CD4-positive, alpha-beta T cell (primary cell): ENCODE data around the gene AP4M1. TPM values are rescaled to one million over a fixed set of nuclear protein-coding genes. Genes with fewer than 3 reads are reported as not detected.

Experiments used
- ATAC-seq: fragments of 200-7000 bp; cut with Tn5 transposase; one replicate; pipeline ENCODE4 v1.10.0; 2022; ENCODE audit warnings: mild to moderate bottlenecking; ENCODE audit not compliant: poor library complexity
- CTCF ChIA-PET: fragments of 350-600 bp; sonication (Branson Sonifier 250); formaldehyde crosslinking; loops from one replicate; lab custom pipeline; 2021; ENCODE audit warnings: antibody characterized with exemption, inconsistent platforms; lab: Charles Lee
- POLR2A ChIA-PET: fragments of 350-600 bp; sonication (Branson Sonifier 250); formaldehyde crosslinking; loops from one replicate; lab custom pipeline; 2021; ENCODE audit warnings: antibody characterized with exemption, inconsistent platforms; lab: Charles Lee
- DNase-seq, 14 experiments: peaks; one replicate each; pipeline ENCODE4 v3.0.0-alpha.2; 2013 to 2020; ENCODE audit warnings: mixed read lengths in 2 of 14
- H3K27ac ChIP-seq, 2 donors: one replicate each; pipeline versions ENCODE4 v1.5.1 to v1.7.0; 2013; ENCODE audit warnings: low read length in 2 of 2, low read depth in 1 of 2, mild to moderate bottlenecking in 1 of 2
- H3K27me3 ChIP-seq, 2 experiments: 1 replicate in 1 of 2; 2 replicates in 1 of 2; pipeline versions ENCODE4 v1.6.1 to v1.7.0; 2013; ENCODE audit warnings: low read length in 2 of 2, control low read depth in 1 of 2, mild to moderate bottlenecking in 1 of 2, moderate library complexity in 1 of 2; ENCODE audit not compliant: insufficient read depth in 2 of 2, control insufficient read depth in 1 of 2
- H3K36me3 ChIP-seq: one replicate; pipeline ENCODE4 v1.6.1; 2013; ENCODE audit warnings: low read length, control low read depth; ENCODE audit not compliant: insufficient read depth
- H3K4me1 ChIP-seq: one replicate; pipeline ENCODE4 v1.6.1; 2013; ENCODE audit warnings: low read length, control low read depth; ENCODE audit not compliant: insufficient read depth
- H3K4me3 ChIP-seq: one replicate; pipeline ENCODE4 v1.5.1; 2013; ENCODE audit warnings: mild to moderate bottlenecking, low read length, moderate library complexity
- H3K9me3 ChIP-seq, 2 experiments: 1 replicate in 1 of 2; 2 replicates in 1 of 2; pipeline versions ENCODE4 v1.6.1 to v1.7.0; 2013; ENCODE audit warnings: low read length in 2 of 2, mild to moderate bottlenecking in 2 of 2, control low read depth in 1 of 2, moderate library complexity in 1 of 2; ENCODE audit not compliant: control insufficient read depth in 1 of 2, insufficient read depth in 1 of 2
- H3K27ac Mint-ChIP-seq: one replicate; pipeline ENCODE4 v1.8.0; 2020; ENCODE audit warnings: mixed read lengths
- H3K27me3 Mint-ChIP-seq: one replicate; pipeline ENCODE4 v1.8.0; 2021; ENCODE audit warnings: mixed read lengths
- H3K36me3 Mint-ChIP-seq: one replicate; pipeline ENCODE4 v1.8.0; 2021; ENCODE audit warnings: low read depth, mixed read lengths
- H3K4me1 Mint-ChIP-seq: one replicate; pipeline ENCODE4 v1.8.0; 2021; ENCODE audit warnings: low read depth, mixed read lengths
- H3K4me3 Mint-ChIP-seq: one replicate; pipeline ENCODE4 v1.8.0; 2020; ENCODE audit warnings: mild to moderate bottlenecking, mixed read lengths
- H3K9me3 Mint-ChIP-seq: one replicate; pipeline ENCODE4 v1.8.0; 2020; ENCODE audit warnings: mixed read lengths
- intact Hi-C, 2 experiments: fragments of 100-400 bp; cut with DNase I in 1 of 2; cut with micrococcal nuclease in 1 of 2; formaldehyde crosslinking; loops; one replicate each; pipeline versions ENCODE4 v1.15.1 to v1.9.0; 2023 to 2025; cut with DNase I, micrococcal nuclease
- total RNA-seq, 174 experiments: library from RNA in 2 of 174; stranded (reverse) in 2 of 174; gene quantifications; one replicate each; pipeline ENCODE4 v1.2.3 and lab custom pipeline; 2021 to 2026
- TF ChIP-seq, protein P1 (sequence below): fragments of 200-600 bp; IDR thresholded peaks from one replicate; pipeline ENCODE4 v1.8.0; 2022; ENCODE audit warnings: antibody characterized with exemption, mild to moderate bottlenecking

The AP4M1 gene
- total RNA-seq, 2 experiments from 2014 or later, result 2.8 to 4.0 TPM

GRCh38 chr7:100059251-100059739, 42.1 kb upstream of the AP4M1 start:
- ChIA-PET CTCF (no interaction called here), POLR2A (no interaction called here)
- Histone ChIP-seq H3K9me3 (no peaks in the 10 kb centered on the region), H3K4me3 (no peak overlapping the region), H3K27me3 (no peaks in the 10 kb centered on the region), H3K27ac (no peak overlapping the region), H3K36me3 (peaks cover 45% of the 10 kb centered on the region), H3K4me1 (no peaks in the 10 kb centered on the region)
- ATAC-seq (no peak), DNase-seq (no peak)
- no peaks in the 10 kb centered on the region for H3K27me3 Mint-ChIP-seq
- no peak overlapping the region for H3K27ac Mint-ChIP-seq
- peaks cover 46% of the 10 kb centered on the region for H3K36me3 Mint-ChIP-seq
- TF ChIP-seq, protein P1, sequence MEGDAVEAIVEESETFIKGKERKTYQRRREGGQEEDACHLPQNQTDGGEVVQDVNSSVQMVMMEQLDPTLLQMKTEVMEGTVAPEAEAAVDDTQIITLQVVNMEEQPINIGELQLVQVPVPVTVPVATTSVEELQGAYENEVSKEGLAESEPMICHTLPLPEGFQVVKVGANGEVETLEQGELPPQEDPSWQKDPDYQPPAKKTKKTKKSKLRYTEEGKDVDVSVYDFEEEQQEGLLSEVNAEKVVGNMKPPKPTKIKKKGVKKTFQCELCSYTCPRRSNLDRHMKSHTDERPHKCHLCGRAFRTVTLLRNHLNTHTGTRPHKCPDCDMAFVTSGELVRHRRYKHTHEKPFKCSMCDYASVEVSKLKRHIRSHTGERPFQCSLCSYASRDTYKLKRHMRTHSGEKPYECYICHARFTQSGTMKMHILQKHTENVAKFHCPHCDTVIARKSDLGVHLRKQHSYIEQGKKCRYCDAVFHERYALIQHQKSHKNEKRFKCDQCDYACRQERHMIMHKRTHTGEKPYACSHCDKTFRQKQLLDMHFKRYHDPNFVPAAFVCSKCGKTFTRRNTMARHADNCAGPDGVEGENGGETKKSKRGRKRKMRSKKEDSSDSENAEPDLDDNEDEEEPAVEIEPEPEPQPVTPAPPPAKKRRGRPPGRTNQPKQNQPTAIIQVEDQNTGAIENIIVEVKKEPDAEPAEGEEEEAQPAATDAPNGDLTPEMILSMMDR, result no peak
- H3K4me3 Mint-ChIP-seq, result no peak overlapping the region
- intact Hi-C loops, result loop anchor here in 1 of 2 experiments (10.0 kb wide), 2 partner anchors 64 to 144 kb away; partner anchors contain the start of gene TRIM4
- H3K4me1 Mint-ChIP-seq, result no peaks in the 10 kb centered on the region
- H3K9me3 Mint-ChIP-seq, result no peaks in the 10 kb centered on the region

DNA sequence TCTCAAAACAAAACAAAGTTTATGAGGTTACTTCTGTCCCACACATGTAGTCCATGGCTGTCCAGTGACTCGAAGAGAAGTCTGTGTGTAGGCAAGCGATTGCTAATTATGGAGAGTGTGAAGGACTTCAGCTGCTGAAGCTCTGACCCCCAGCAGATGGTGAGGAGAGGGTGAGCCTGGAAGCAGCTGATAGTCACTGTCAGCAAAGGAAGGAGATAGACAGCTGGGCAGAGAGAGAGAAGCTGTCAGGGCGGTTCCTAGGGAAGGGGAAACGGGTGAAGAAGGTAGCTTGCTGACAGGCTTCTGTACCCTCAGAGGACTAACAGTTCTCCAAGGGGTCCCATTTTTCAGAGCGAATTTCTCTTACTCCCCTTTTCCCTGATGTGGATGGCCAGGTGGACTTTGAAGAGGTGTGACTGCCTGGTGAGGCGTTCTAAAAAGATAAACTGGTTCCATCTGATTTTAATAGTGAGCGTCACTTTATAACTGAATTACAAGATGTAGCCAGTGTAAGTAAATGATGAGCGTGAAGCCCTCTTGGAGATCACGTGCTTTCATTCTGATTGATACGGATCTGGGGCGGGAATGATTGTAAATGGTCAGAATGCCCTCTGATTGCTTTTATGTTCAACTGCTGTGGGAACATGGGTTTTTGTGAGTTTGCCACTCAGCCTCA, 39.8 kb upstream of the AP4M1 start:
- Mint-ChIP-seq H3K36me3 (peaks cover 61% of the 10 kb centered on the region), H3K27me3 (no peaks in the 10 kb centered on the region), H3K9me3 (no peaks in the 10 kb centered on the region), H3K4me3 (no peak overlapping the region), H3K4me1 (no peaks in the 10 kb centered on the region), H3K27ac (no peak overlapping the region)
- DNase-seq, result no peak
- intact Hi-C loops, result no loop called here
- TF ChIP-seq, protein P1, result no peak
- ChIA-PET CTCF (no interaction called here), POLR2A (interaction anchor here (0.6 to 1.9 kb wide), 2 partner anchors 12 to 17 kb away, joined by 3 to 7 read pairs; partner anchors contain the start of gene ZSCAN21)
- no peaks in the 10 kb centered on the region for H3K27me3 ChIP-seq
- H3K36me3 ChIP-seq, result peaks cover 54% of the 10 kb centered on the region
- no peaks in the 10 kb centered on the region for H3K4me1 ChIP-seq
- no peaks in the 10 kb centered on the region for H3K9me3 ChIP-seq
- no peak overlapping the region for H3K4me3 ChIP-seq
- H3K27ac ChIP-seq, result no peak overlapping the region
- ATAC-seq, result no peak

- Mint-ChIP-seq H3K4me3 (no peak overlapping the region), H3K27me3 (no peaks in the 10 kb centered on the region), H3K4me1 (no peaks in the 10 kb centered on the region), H3K27ac (no peak overlapping the region), H3K36me3 (peaks cover 65% of the 10 kb centered on the region), H3K9me3 (no peaks in the 10 kb centered on the region)
- no peaks in the 10 kb centered on the region for H3K9me3 ChIP-seq
- ATAC-seq (no peak), DNase-seq (no peak)
- ChIA-PET POLR2A (interaction anchor here (1.4 kb wide), 1 partner anchor 46 kb away, joined by 3 read pairs; no protein-coding TSS in a partner anchor), CTCF (no interaction called here)
- H3K36me3 ChIP-seq, result peaks cover 37% of the 10 kb centered on the region
- intact Hi-C loops, result no loop called here
- H3K27me3 ChIP-seq, result no peaks in the 10 kb centered on the region
- H3K4me1 ChIP-seq, result no peaks in the 10 kb centered on the region
- no peak overlapping the region for H3K4me3 ChIP-seq
- TF ChIP-seq, protein P1, result no peak
- no peak overlapping the region for H3K27ac ChIP-seq
Measured at GRCh38 chr7:100063376-100063775, 38.1 kb upstream of the AP4M1 start.
